NCI-H345 treated with DMSO at 0.1 percent for 48 hours (cell line): ENCODE data around the gene COA8.
A peak's percentile ranks its signal among the peaks of the same experiment; 100 is the strongest.
"Not testable (repeated sequence)": the region's sequence is repeated elsewhere in the genome, so short reads cannot be mapped to it uniquely, and the experiment has no call there.

Experiments used
- DNase-seq: peaks from one replicate; lab custom pipeline; 2025; ENCODE audit not compliant: unreplicated experiment; lab: John Stamatoyannopoulos, UW

Gene COA8

DNA sequence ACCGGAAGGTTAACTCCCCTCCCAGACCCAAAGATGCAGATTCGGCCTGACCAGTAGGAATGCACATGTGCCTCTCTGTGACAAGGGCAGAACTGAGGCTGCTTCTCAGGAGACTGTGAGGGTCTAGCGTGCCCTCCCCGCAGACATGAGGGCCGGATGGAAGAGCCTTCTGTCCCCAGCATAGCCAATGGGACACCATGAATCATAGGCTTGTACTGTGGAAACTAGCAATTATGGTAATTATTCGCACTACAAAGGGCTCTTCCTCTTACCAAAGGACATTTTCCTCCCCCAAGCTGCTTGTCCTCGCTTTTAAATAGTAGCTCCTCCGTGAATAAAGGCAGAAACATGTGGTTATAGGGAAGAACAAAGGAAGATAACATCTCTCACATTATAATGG lies 6.2 kb downstream of the COA8 start:
- no peak for DNase-seq

GRCh38 chr14:103569408-103569807 lies 6.6 kb downstream of the COA8 start:
- no peak for DNase-seq

GRCh38 chr14:103574104-103574503 lies 11.3 kb downstream of the COA8 start:
- no peak for DNase-seq

DNA sequence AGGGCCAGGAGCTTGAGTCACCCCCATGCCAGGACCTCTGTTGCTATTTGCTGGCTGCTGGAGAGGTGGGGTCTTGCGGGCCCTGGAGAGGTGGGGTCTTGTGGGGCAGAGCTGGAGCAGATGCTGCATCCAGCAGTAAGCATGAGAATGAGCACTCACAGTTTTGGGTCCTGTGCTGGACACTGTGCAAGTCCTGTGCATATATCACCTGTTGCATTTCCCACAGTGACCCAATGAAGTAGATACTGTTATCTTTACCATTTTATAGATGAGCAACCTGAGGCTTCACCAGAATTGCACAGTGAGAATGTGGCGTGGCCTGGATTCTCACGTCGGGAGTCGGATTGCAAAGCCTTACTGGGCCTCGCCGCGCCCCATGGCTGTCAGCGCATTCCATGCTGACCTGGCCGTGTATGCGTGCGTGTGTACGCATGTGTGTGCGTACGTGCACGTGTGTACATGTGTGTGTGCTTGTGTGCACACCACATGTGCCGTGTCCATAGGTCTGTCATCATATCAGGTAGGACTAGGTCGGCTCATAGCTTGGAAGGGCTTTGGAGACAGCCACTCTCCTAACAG lies 12.0 kb downstream of the COA8 start:
- no peak for DNase-seq

GRCh38 chr14:103576371-103577024 lies 13.7 kb downstream of the COA8 start:
- no peak for DNase-seq

DNA sequence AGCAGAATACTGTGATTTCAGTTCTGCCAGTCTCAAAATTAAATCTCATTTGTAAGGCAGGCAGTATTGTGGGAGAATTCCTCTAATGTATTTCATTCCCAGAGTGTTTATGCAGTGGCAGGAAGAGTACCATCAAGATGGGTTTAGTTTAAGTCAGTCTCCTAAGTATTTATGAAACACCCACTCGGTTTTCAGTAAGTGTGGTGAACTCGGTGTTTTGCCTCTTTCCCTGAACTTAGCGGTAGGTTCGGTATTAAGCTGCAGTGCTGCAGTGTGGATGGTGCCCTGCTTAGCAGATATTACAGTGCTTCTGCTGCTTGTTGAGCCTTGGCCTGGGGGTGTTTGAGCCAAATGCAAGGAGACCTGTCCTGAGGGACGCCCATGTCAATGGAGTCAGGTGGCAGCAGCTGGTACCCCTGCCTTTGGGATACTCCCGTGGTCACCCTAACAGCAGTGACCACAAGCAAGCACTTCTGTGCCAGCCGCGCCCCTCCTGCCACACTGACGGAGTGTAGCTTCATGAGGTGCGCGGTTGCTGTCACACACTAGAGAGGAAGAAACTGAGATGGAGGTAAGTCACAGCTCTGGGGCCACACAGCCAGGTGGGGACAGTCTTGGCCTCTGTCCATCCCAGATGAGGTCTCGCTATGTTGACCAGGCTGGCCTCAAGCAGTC lies 15.8 kb downstream of the COA8 start:
- no peak for DNase-seq

DNA sequence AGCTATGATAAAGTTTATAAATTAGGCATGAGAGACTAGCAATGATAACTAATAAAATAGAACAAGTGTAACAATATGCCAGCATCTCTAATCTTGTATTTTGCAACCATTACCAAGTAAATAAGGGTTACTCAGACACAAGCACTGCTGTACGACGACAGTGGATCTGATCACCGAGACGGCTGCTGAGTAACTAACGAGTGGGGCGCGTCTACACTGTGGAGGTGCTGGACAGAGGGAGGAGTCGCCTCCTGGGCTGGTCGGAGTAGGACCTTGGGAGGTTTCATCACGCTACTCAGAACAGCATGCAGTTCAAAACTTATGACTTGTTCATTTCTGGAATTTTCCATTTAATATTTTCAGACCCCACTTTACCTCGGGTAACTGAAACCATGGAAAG lies 18.4 kb downstream of the COA8 start:
- DNase-seq, result no peak

- no peak for DNase-seq
Observed at GRCh38 chr14:103581954-103582703, 19.4 kb downstream of the COA8 start.

DNA sequence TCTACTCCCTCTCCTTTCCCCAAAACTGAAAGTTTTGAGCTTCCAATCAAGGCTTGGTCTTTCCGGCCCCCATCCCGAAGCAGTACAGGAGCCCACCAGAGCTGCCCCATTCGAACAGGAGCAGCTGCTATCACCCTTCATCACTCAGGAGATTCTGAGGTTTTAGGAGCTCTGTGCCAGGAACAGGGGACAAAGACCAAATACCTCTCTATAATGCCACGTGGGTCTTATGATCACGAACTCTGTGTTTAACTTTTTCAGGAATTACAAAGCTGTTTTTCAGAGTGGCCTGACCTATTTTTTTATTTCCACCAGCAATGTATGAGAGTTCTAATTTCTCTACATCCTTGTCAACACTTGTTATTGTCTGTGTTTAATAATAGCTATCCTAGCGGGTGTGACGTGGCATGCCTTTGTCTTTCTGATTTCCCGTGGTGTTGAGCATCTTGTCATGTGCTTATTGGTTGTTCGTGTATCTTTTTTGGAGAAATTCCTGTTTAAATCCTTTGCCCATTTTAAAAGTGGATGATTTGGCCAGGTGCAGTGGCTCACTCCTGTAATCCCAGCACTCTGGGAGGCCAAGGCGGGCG lies 21.7 kb downstream of the COA8 start:
- DNase-seq, result no peak

GRCh38 chr14:103593577-103593976 lies 30.8 kb downstream of the COA8 start:
- no peak for DNase-seq

DNA sequence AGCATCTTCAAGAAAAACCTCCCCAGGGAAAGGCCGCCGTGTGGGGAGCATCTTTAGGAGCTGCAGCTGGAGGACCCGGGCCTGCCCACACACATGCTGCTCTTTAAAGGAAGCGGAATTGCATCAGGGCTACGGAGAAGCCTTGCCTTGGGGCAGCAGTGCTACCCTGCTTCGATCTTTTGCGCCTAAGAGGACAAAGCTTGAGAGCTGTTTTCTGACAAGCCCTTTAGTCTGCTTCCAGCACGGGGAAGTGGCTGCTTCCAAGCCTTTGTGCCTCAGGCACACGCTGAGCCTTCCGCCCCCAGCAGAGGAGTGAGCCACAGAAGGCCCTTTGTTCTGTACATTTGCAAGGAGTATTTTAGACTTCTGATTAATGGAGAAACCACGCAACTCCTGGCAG lies 31.5 kb downstream of the COA8 start:
- peak; percentile 59 for DNase-seq

DNA sequence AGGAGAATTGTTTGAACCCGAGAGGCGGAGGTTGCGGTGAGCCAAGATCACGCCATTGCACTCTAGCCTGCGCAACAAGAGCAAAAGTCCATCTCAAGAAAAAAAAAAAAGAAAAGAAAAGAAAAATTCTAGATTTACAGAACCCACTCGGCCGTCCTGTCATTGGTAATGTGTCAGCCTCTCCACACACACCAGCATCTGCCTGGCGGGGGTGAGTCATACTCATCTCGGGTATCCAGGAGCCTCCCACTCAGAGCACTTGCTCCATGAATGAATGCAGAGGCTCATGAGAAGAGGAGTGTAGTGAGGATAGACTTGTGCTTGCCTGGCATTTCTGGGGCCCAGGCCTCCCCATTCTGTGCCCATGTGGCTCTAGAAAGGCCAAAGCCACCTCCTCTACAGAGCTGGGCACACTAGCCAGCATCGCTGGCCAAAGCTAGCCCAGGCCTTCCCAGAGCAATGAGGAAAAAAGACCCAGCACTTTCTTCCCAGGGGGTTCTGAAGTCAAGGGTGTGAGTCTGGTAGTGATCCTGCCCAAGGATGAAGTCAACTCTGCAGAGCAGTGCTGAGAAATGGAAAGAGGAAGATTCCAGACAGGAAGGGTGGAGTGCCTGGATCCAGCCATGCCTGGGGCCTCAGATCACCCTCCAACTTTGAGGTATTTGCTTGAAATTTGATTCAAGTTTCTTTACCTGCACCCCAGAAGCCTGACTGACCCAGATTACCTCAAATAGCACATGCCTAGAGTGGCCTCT lies 35.0 kb downstream of the COA8 start:
- DNase-seq, result no peak

GRCh38 chr14:103600503-103600902 lies 37.7 kb downstream of the COA8 start:
- no peak for DNase-seq

DNA sequence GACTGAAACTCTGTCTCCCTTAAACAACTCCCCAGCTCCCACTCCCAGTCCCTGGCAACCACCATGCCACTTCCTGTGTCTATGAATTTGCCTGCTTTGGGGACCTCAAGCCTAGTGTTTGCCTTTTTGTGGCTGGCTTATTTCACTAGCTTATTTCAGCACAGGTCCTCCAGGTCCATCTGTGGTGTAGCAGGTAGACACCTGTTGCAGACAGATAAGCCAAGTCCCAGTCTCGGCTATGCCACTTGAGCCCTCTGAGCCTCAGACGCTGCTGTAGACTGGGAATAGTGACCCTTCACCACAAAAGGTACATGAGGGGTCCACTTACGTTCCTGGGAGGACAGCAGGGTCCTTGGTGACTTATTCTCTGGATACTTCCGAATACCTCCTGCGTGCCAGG lies 41.9 kb downstream of the COA8 start:
- no peak for DNase-seq

DNA sequence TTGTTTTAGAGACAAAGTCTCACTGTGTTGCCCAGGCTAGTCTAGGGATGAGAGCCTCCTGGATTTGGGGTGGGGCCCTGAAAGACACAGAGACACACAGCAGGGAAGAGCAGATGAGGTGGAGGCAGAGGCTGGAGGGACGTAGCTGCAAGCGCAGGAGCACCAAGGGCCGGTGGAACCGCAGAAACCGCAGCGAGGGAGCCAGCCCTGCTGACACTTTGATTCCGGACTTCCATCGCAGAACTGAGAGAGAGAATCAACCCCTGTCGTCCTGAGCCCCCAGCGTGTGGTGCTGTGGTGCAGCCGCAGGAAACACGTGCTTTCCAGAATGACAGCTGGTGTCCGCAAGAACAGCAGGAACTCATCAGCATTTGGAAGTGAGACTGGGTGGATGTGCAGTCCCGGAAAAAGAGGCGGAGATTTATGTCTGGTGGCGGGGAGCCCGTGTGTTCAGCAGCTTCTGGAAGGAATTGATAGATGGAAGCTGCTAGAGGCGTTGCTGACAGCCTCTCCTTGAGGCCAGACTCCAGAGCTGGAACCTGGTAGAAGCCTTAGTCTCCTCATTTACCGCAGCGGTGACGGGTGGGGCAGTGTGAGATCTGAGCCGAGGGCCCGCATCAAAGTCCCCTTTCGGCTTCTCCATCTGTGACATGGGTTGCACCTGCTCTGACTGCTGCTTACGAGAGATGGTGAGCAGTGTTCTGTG lies 44.4 kb downstream of the COA8 start:
- peak; percentile 44 for DNase-seq

- no peak for DNase-seq
Observed at GRCh38 chr14:103607822-103608221, 45.1 kb downstream of the COA8 start.

DNA sequence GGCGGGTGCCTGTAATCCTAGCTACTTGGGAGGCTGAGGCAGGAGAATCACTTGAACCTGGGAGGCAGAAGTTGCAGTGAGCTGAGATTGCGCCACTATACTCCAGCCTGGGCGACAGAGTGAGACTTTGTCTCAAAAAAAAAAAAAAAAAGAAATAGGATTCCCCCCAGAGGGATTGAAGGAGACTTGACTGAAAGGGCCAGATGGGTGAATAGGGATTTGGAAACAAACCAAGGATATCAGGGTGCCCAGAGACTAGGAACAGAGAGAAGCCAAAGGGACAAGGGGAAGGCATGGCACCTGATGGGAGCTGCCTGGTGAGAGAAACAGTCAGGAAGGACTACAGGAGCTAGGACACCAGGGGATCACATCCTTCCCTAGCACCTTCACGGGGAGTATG lies 46.3 kb downstream of the COA8 start:
- DNase-seq, result not testable (repeated sequence)

- DNase-seq, result no peak
Observed at GRCh38 chr14:103611215-103611614, 48.5 kb downstream of the COA8 start.

GRCh38 chr14:103613517-103613916 lies 50.8 kb downstream of the COA8 start:
- no peak for DNase-seq

GRCh38 chr14:103616635-103617300 lies 54.0 kb downstream of the COA8 start:
- no peak for DNase-seq
